ENCODE data around the gene KCNJ14.

- no peak for TF ChIP-seq CTCF (IDR thresholded peaks at IDR 0.05)
- TF ChIP-seq NRF1 (IDR thresholded peaks at IDR 0.05; ENCODE audit: low read depth, low read length): no peak
- TF ChIP-seq MAX (IDR thresholded peaks at IDR 0.05; ENCODE audit: low read depth): no peak
- TF ChIP-seq TAF1 (IDR thresholded peaks at IDR 0.05; ENCODE audit: borderline replicate concordance, low read depth, low read length): no peak
Observed at GRCh38 chr19:48465215-48465614, 9.8 kb downstream of the KCNJ14 start.

Data from SK-N-SH (cell line).